ENCODE measurements around the gene DCBLD1. TPM values are rescaled to one million over a fixed set of nuclear protein-coding genes. Genes with fewer than 3 reads are reported as not detected.

Gene DCBLD1
- total RNA-seq, 1 experiment from 2014 or later = 1.5 TPM

DNA sequence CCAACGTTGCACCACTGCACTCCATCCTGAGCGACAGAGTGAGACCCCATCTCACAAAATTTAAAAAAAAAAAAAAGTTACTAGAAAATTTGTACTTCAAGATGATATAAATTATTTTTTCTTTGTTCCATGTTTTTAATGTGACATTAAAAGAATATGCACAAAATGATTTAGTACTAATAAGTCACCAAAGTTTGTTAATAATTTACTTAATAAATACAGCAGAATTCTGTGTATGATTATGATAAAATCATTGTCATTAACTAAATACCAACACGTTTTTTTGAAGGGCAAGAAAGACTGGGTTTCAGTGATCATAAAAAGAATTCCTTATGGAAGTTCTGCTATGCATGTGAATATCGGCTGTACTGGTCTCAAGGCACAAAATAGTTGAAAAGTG is 91.7 kb downstream of the DCBLD1 start:
- DNase-seq (ENCODE audit: low spot score) = no peak
- intact Hi-C loops (cut with micrococcal nuclease; ENCODE audit: unreplicated experiment) = no loop called here
- Histone ChIP-seq H3K4me1 (ENCODE audit: insufficient read depth, low read length, poor library complexity, severe bottlenecking) (no peaks in the 10 kb centered on the region), H3K36me3 (ENCODE audit: insufficient read depth, low read length, poor library complexity, severe bottlenecking) (peaks cover 5% of the 10 kb centered on the region), H3K9me3 (ENCODE audit: low read depth, low read length, poor library complexity, severe bottlenecking) (no peaks in the 10 kb centered on the region), H3K27me3 (replicated peaks; ENCODE audit: insufficient read depth, low read depth, low read length, poor library complexity) (no peaks in the 10 kb centered on the region), H3K4me3 (ENCODE audit: low read depth, low read length, poor library complexity, severe bottlenecking) (no peak overlapping the region), H3K27ac (ENCODE audit: low read depth, low read length, poor library complexity, severe bottlenecking) (no peak overlapping the region)
- ChIA-PET POLR2A (ENCODE audit: low non-redundant PET) (no interaction called here), CTCF (no interaction called here)
- BruUV-seq (replicated peaks) = no TSS peak
- no peak for TF ChIP-seq EZH2 (IDR thresholded peaks at IDR 0.05; ENCODE audit: borderline replicate concordance, low read depth, low read length, poor library complexity, severe bottlenecking)
- TF ChIP-seq, protein P1, sequence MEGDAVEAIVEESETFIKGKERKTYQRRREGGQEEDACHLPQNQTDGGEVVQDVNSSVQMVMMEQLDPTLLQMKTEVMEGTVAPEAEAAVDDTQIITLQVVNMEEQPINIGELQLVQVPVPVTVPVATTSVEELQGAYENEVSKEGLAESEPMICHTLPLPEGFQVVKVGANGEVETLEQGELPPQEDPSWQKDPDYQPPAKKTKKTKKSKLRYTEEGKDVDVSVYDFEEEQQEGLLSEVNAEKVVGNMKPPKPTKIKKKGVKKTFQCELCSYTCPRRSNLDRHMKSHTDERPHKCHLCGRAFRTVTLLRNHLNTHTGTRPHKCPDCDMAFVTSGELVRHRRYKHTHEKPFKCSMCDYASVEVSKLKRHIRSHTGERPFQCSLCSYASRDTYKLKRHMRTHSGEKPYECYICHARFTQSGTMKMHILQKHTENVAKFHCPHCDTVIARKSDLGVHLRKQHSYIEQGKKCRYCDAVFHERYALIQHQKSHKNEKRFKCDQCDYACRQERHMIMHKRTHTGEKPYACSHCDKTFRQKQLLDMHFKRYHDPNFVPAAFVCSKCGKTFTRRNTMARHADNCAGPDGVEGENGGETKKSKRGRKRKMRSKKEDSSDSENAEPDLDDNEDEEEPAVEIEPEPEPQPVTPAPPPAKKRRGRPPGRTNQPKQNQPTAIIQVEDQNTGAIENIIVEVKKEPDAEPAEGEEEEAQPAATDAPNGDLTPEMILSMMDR (conservative IDR thresholded peaks at IDR 0.05; ENCODE audit: low read depth, low read length) = no peak

- H3K27ac ChIP-seq (ENCODE audit: low read depth, low read length, poor library complexity, severe bottlenecking) = no peak overlapping the region
- H3K9me3 ChIP-seq (ENCODE audit: low read depth, low read length, poor library complexity, severe bottlenecking) = no peaks in the 10 kb centered on the region
- CTCF ChIA-PET = no interaction called here
- intact Hi-C loops (cut with micrococcal nuclease; ENCODE audit: unreplicated experiment) = no loop called here
- no peak overlapping the region for H3K4me3 ChIP-seq (ENCODE audit: low read depth, low read length, poor library complexity, severe bottlenecking)
- peaks cover 8% of the 10 kb centered on the region for H3K36me3 ChIP-seq (ENCODE audit: insufficient read depth, low read length, poor library complexity, severe bottlenecking)
- DNase-seq (ENCODE audit: low spot score) = no peak
- H3K4me1 ChIP-seq (ENCODE audit: insufficient read depth, low read length, poor library complexity, severe bottlenecking) = no peaks in the 10 kb centered on the region
- no peaks in the 10 kb centered on the region for H3K27me3 ChIP-seq (replicated peaks; ENCODE audit: insufficient read depth, low read depth, low read length, poor library complexity)
- no TSS peak for BruUV-seq (replicated peaks)
- no peak for TF ChIP-seq EZH2 (IDR thresholded peaks at IDR 0.05; ENCODE audit: borderline replicate concordance, low read depth, low read length, poor library complexity, severe bottlenecking)
- TF ChIP-seq, protein P1 (conservative IDR thresholded peaks at IDR 0.05; ENCODE audit: low read depth, low read length) = no peak
- POLR2A ChIA-PET (ENCODE audit: low non-redundant PET) = no interaction called here
These were observed 103.2 kb downstream of the DCBLD1 start for GRCh38 chr6:117585647-117586046.

DNA sequence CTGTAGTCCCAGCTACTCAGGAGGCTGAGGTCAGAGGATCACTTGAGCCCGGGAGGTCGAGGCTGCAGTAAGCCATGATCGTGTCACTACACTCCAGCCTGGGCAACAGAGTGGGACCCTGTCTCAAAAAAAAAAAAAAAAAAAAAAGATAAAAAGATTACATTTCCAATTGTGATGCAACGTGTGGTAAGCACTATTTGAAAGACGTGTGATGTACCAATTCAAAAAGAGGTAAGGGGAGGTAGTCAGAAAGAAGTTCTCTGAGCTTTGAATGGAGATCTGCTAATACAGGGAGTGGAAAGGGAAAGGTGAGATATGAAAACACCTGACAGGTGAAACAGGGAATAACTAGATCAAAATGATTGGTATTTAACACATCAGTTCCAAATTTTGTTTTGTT is 108.0 kb downstream of the DCBLD1 start:
- TF ChIP-seq, protein P1 (conservative IDR thresholded peaks at IDR 0.05; ENCODE audit: low read depth, low read length) = no peak
- no peak for TF ChIP-seq EZH2 (IDR thresholded peaks at IDR 0.05; ENCODE audit: borderline replicate concordance, low read depth, low read length, poor library complexity, severe bottlenecking)
- BruUV-seq (replicated peaks) = no TSS peak
- no peaks in the 10 kb centered on the region for H3K4me1 ChIP-seq (ENCODE audit: insufficient read depth, low read length, poor library complexity, severe bottlenecking)

More for the DNA sequence above, 108.0 kb downstream of the DCBLD1 start:
- H3K27ac ChIP-seq (ENCODE audit: low read depth, low read length, poor library complexity, severe bottlenecking) = no peak overlapping the region
- DNase-seq (ENCODE audit: low spot score) = no peak
- no peaks in the 10 kb centered on the region for H3K9me3 ChIP-seq (ENCODE audit: low read depth, low read length, poor library complexity, severe bottlenecking)
- no peaks in the 10 kb centered on the region for H3K27me3 ChIP-seq (replicated peaks; ENCODE audit: insufficient read depth, low read depth, low read length, poor library complexity)
- no peak overlapping the region for H3K4me3 ChIP-seq (ENCODE audit: low read depth, low read length, poor library complexity, severe bottlenecking)
- POLR2A ChIA-PET (ENCODE audit: low non-redundant PET) = no interaction called here
- intact Hi-C loops (cut with micrococcal nuclease; ENCODE audit: unreplicated experiment) = no loop called here
- peaks cover 8% of the 10 kb centered on the region for H3K36me3 ChIP-seq (ENCODE audit: insufficient read depth, low read length, poor library complexity, severe bottlenecking)
- CTCF ChIA-PET = no interaction called here

All from A673 (cell line).